ENCODE data around the gene PPP2R2C.

Gene PPP2R2C

DNA sequence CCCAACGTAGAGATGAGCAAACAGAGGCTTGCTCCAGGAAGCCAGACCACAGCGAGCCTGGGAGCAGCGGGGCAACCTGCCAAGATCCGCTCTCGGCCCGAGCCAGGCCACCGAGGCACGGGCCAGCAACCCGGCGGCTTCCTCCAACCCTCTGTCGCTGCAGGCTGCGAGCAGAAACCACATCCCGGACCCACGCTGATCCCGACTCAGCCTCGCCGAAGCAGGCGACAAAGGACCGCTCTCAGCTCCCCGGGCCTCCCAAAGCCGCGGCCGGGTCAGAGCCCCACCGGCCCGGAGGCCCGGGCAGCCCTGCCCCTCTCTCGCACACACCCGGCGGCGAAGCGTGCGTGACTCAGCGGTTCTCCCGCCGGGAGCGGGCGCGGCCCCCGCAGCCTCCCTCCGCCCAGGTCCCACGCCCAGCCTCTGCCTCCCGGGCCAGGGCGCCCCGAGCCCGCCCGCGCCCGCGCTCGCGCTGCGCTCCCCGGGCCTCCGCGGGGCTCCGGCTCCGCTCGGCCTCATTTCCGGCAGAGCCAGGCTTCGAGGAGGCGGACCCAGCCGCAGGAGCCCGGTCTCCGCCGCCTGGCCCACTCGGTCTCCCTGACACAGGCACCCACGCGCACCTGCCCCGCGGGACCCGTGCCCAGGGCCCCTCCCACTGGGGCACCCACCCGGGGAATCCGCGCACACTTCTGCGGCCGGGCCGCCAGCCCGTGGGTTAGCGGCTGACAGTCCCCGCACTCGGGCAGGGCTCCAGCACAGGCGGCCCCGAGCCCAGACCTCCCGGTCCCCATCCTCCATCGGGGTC is 1.7 kb downstream of the PPP2R2C start:
- peak; percentile 38 for DNase-seq (ENCODE audit: low spot score)
- CTCF ChIA-PET, result no interaction called here

DNA sequence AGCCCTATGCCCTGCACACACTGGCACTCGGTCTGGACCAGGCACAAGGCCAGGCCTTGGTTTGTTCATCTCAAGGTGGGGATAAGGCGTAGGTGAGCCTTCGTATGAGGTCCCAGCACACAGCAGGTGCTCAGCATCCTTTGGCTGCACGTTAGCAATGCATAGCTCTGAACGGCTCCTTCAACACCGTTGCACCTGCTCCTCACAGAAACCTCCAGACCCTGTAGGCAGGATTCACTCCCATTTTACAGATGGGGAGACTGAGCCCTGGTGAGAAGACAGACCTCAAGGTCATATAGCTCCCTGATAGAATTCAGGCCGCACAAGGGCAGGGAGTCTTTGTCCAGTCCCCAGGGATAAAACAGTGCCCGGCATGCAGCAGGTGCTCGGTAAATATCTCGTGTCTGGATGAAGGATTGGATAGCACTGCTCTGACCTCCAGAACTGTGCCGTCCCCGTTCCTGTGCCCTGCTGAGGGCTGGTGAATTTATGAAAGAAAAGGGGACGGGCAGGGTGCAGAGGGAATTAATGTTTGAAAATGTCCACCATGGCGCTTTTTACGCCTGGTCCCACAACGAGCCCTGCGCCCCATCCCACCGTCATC is 2.4 kb downstream of the PPP2R2C start:
- ChIA-PET CTCF (no interaction called here), POLR2A (ENCODE audit: low non-redundant PET) (no interaction called here)
- no peak for DNase-seq (ENCODE audit: low spot score)
- H3K27ac ChIP-seq, result no peak overlapping the region
- no peak for TF ChIP-seq CTCF (conservative IDR thresholded peaks at IDR 0.05; ENCODE audit: low read depth)

More for the DNA sequence above, 1.7 kb downstream of the PPP2R2C start:
- TF ChIP-seq CTCF (conservative IDR thresholded peaks at IDR 0.05; ENCODE audit: low read depth), result no peak
- POLR2A ChIA-PET (ENCODE audit: low non-redundant PET), result no interaction called here
- no peak overlapping the region for H3K27ac ChIP-seq

DNA sequence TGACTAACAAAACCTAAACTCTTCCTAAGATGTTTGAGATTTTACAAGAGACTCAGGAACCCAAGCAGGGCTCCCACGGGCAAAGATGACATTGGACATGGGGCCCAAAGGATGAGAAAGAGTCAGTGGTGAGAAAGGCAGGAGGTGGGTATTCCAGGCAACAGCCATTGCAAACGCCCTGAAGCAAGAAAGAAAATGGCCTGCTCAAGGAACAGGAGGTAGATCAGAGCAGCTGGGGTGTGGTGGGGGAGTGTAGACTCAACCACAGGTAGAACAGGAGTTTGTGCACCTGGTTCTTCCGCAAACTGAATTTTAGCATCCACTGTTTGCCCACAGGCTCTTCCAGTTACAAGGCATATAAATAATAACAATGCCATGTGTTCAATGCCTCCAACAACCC is 3.3 kb downstream of the PPP2R2C start:
- no peak for DNase-seq (ENCODE audit: low spot score)
- CTCF ChIA-PET, result interaction anchor here (0.6 kb wide), 1 partner anchor 77 kb away, joined by 3 read pairs; no protein-coding TSS in a partner anchor
- TF ChIP-seq CTCF (conservative IDR thresholded peaks at IDR 0.05; ENCODE audit: low read depth), result no peak
- H3K27ac ChIP-seq, result no peak overlapping the region
- POLR2A ChIA-PET (ENCODE audit: low non-redundant PET), result no interaction called here

DNA sequence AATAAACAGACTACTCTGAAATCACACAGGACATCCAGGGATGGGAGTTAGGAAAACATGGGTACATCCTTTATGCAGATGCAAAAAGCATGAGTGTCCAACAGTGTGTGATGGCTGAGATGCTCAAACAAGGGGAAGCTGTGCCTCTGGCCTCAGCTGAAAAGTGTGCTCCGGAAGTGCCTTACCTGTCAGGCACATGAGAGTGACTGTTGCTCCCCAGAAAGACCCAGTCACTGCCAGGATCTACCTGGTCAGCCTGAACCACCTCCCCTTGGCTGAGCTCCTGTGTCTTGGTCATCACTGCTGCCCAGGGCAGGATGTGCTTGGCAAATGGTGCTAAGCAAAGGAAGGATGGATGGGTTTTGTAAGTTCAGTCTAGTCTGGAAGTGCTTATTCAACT is 4.0 kb downstream of the PPP2R2C start:
- H3K27ac ChIP-seq, result no peak overlapping the region
- no peak for DNase-seq (ENCODE audit: low spot score)
- ChIA-PET POLR2A (ENCODE audit: low non-redundant PET) (no interaction called here), CTCF (no interaction called here)
- TF ChIP-seq CTCF (conservative IDR thresholded peaks at IDR 0.05; ENCODE audit: low read depth), result no peak

GRCh38 chr4:6467600-6467999 is 4.8 kb downstream of the PPP2R2C start:
- no peak for TF ChIP-seq CTCF (conservative IDR thresholded peaks at IDR 0.05; ENCODE audit: low read depth)
- CTCF ChIA-PET, result no interaction called here
- POLR2A ChIA-PET (ENCODE audit: low non-redundant PET), result no interaction called here
- no peak overlapping the region for H3K27ac ChIP-seq
- DNase-seq (ENCODE audit: low spot score), result no peak

DNA sequence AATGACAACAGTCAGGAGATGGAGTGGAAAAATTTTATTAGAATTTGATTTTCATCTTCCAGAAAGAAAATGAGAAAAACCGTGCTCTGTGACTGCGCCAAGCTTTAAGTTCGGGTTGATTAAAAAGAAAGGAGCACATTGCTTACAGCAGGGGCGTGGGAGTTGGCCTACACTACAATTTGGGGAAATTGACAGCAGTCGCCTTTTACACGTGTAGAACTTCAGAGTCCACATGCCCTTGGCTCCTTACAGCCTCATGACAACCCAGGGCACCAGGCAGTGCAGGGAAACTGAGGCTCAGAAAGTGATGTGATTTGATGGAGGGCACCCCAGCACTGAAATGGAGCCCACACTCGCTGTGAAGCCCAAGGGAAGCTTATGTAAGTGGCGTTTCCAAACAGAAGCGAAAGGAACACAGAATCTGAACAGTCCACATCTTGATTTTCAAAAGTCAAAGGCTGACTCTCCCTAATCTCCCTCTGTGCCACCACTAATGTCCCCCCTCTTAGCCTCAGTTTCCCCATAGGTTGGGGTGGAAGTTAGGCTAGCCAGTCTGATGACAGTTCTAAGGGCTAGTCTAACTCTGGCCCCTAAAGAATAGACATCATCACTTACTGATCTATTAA is 5.5 kb downstream of the PPP2R2C start:
- POLR2A ChIA-PET (ENCODE audit: low non-redundant PET), result no interaction called here
- H3K27ac ChIP-seq, result no peak overlapping the region
- DNase-seq (ENCODE audit: low spot score), result no peak
- no peak for TF ChIP-seq CTCF (conservative IDR thresholded peaks at IDR 0.05; ENCODE audit: low read depth)
- CTCF ChIA-PET, result no interaction called here

Measured in RWPE1 (cell line).